SK-N-SH (cell line): Measurements from ENCODE around the gene EVI2B.

Experiments used
- EP300 ChIP-seq, 2 experiments: IDR thresholded peaks; 2 replicates each; pipeline versions ENCODE4 v1.4.0 to v1.6.1; 2012; ENCODE audit warnings: borderline replicate concordance in 1 of 2, low read depth in 1 of 2, low read length in 1 of 2
- EZH2phosphoT487 ChIP-seq: fragments of 200-600 bp; sonication (generic); IDR thresholded peaks from 2 replicates; pipeline ENCODE4 v1.6.1; 2017; ENCODE audit warnings: low read depth, mixed run types, mild to moderate bottlenecking, antibody characterized with exemption, moderate library complexity, borderline replicate concordance
- FOSL2 ChIP-seq: IDR thresholded peaks from 2 replicates; pipeline ENCODE4 v1.4.0; 2012; ENCODE audit warnings: low read depth, mild to moderate bottlenecking, moderate library complexity, borderline replicate concordance
- JUND ChIP-seq: IDR thresholded peaks from 2 replicates; pipeline ENCODE4 v1.4.0; 2012
- NFIC ChIP-seq: IDR thresholded peaks from 2 replicates; pipeline ENCODE4 v1.4.0; 2012; ENCODE audit warnings: borderline replicate concordance
- NRF1 ChIP-seq: IDR thresholded peaks from 2 replicates; pipeline ENCODE4 v1.6.1; 2012; ENCODE audit warnings: low read depth, mild to moderate bottlenecking, low read length
- RAD21 ChIP-seq: IDR thresholded peaks from 2 replicates; pipeline ENCODE4 v1.6.1; 2012; ENCODE audit warnings: mild to moderate bottlenecking, low read length
- RFX5 ChIP-seq: IDR thresholded peaks from 2 replicates; pipeline ENCODE4 v1.6.1; 2012; ENCODE audit warnings: mild to moderate bottlenecking, improper control_type of control experiment, low read length
- SMC3 ChIP-seq: IDR thresholded peaks from 2 replicates; pipeline ENCODE4 v1.6.1; 2012; ENCODE audit warnings: low read depth, low read length, improper control_type of control experiment
- YY1 ChIP-seq: IDR thresholded peaks from 2 replicates; pipeline ENCODE4 v1.4.0; 2012; ENCODE audit warnings: low read depth, mild to moderate bottlenecking
- TF ChIP-seq, protein P1 (sequence below): IDR thresholded peaks from 2 replicates; pipeline ENCODE4 v1.4.0; 2012; ENCODE audit warnings: low read depth
- TF ChIP-seq, protein P2 (sequence below): fragments of 200-600 bp; sonication (generic); IDR thresholded peaks from 2 replicates; pipeline ENCODE4 v1.6.1; 2017; ENCODE audit warnings: antibody characterized with exemption, mild to moderate bottlenecking, moderate library complexity

DNA sequence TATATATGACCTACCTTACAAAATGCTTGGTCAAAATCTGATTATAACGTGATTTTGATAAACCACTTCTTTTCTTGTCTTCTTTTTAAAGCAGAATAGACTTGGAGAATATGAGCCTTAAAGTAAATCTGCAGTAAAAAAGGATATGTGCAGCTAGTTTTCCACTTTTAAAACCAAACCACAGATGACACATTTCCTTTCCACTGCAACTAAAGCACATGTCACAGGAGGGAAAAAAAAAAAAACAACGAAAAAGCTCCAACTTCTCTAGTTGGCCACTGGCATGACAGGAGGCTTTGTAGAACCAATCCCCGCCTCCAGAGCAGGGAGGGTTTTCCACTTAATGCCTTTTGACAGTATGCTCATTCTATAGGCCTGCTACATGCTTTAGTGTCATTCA is 7.6 kb upstream of the EVI2B start, which contains the start of gene EVI2A:
- TF ChIP-seq FOSL2 (peak; percentile 27; the same call in 1 of the 2 replicates), RFX5 (no peak), JUND (0 out of 2 replicates have a peak, but pooled peaks have one; percentile 8), NFIC (peak; percentile 20; the same call in 1 of the 2 replicates), EP300 (IDR thresholded peaks at IDR 0.05; ENCODE audit: borderline replicate concordance in 1 of 2, low read depth in 1 of 2, low read length in 1 of 2) (peak in 1 of 2 experiments; percentile 56; a peak in 1 of 4 replicates), RAD21 (no peak), EZH2phosphoT487 (no peak), YY1 (no peak), SMC3 (no peak), NRF1 (no peak)
- TF ChIP-seq, protein P1, sequence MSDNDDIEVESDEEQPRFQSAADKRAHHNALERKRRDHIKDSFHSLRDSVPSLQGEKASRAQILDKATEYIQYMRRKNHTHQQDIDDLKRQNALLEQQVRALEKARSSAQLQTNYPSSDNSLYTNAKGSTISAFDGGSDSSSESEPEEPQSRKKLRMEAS: peak; percentile 94
- TF ChIP-seq, protein P2, sequence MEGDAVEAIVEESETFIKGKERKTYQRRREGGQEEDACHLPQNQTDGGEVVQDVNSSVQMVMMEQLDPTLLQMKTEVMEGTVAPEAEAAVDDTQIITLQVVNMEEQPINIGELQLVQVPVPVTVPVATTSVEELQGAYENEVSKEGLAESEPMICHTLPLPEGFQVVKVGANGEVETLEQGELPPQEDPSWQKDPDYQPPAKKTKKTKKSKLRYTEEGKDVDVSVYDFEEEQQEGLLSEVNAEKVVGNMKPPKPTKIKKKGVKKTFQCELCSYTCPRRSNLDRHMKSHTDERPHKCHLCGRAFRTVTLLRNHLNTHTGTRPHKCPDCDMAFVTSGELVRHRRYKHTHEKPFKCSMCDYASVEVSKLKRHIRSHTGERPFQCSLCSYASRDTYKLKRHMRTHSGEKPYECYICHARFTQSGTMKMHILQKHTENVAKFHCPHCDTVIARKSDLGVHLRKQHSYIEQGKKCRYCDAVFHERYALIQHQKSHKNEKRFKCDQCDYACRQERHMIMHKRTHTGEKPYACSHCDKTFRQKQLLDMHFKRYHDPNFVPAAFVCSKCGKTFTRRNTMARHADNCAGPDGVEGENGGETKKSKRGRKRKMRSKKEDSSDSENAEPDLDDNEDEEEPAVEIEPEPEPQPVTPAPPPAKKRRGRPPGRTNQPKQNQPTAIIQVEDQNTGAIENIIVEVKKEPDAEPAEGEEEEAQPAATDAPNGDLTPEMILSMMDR: no peak
